Measurements from ENCODE around the gene VAV3. TPM values are rescaled to one million over a fixed set of nuclear protein-coding genes. Genes with fewer than 3 reads are reported as not detected.

VAV3 gene
- polyA plus RNA-seq, 1 experiment = not detected

DNA sequence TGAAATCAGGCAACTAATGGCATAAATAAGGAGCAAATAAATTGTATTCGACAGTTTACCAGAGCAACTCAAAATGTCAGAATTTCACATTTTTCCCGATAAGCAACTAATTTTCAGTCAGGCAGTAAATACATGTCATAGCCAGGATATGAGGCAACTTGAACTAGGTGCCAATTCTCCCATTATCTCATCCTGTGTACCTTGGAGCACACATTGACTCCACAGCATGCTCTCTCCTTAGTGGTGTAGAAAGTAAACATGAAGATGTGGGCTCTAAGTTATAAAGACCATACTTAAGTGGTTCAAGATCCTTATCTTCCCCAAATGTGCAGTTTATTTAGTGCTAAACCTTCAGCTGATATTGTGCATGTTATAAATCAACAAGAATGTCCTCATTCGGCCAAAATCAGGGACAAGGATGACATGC, 197.8 kb downstream of the VAV3 start:
- Histone ChIP-seq H3K4me3 (ENCODE audit: low read depth, low read length) (no peak overlapping the region), H3K27me3 (ENCODE audit: control insufficient read depth, insufficient read depth, low read length) (no peaks in the 10 kb centered on the region), H3K36me3 (ENCODE audit: control insufficient read depth, insufficient read depth, low read length) (no peaks in the 10 kb centered on the region)
- CTCF ChIA-PET = no interaction called here
- DNase-seq (ENCODE audit: low read depth) = no peak
- TF ChIP-seq, protein P1, sequence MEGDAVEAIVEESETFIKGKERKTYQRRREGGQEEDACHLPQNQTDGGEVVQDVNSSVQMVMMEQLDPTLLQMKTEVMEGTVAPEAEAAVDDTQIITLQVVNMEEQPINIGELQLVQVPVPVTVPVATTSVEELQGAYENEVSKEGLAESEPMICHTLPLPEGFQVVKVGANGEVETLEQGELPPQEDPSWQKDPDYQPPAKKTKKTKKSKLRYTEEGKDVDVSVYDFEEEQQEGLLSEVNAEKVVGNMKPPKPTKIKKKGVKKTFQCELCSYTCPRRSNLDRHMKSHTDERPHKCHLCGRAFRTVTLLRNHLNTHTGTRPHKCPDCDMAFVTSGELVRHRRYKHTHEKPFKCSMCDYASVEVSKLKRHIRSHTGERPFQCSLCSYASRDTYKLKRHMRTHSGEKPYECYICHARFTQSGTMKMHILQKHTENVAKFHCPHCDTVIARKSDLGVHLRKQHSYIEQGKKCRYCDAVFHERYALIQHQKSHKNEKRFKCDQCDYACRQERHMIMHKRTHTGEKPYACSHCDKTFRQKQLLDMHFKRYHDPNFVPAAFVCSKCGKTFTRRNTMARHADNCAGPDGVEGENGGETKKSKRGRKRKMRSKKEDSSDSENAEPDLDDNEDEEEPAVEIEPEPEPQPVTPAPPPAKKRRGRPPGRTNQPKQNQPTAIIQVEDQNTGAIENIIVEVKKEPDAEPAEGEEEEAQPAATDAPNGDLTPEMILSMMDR (IDR thresholded peaks at IDR 0.05; ENCODE audit: insufficient read depth, low read depth, low read length) = no peak
- POLR2A ChIA-PET = no interaction called here

DNA sequence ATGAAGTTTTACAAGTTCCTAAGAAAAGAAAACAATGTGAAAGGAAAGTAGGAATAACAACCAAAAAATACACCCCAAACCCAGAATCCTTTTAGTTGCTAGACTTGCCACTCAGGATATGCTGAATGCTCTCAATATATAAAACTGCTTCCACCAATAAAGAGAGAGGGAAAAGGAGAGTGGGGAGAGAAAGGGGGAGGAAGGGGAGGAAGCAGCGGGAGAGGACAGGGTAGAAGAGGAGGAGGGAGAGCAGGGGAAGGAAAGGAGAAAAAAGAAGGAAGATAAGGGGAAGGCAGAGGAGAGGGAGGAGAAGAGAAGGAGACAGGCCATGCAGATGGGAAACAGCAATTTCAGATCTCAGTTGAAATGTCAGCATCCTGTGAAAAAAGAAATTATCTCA, 198.4 kb downstream of the VAV3 start:
- POLR2A ChIA-PET = no interaction called here
- Histone ChIP-seq H3K4me3 (ENCODE audit: low read depth, low read length) (no peak overlapping the region), H3K36me3 (ENCODE audit: control insufficient read depth, insufficient read depth, low read length) (no peaks in the 10 kb centered on the region), H3K27me3 (ENCODE audit: control insufficient read depth, insufficient read depth, low read length) (no peaks in the 10 kb centered on the region)
- TF ChIP-seq, protein P1 (IDR thresholded peaks at IDR 0.05; ENCODE audit: insufficient read depth, low read depth, low read length) = no peak
- no peak for DNase-seq (ENCODE audit: low read depth)
- CTCF ChIA-PET = no interaction called here

DNA sequence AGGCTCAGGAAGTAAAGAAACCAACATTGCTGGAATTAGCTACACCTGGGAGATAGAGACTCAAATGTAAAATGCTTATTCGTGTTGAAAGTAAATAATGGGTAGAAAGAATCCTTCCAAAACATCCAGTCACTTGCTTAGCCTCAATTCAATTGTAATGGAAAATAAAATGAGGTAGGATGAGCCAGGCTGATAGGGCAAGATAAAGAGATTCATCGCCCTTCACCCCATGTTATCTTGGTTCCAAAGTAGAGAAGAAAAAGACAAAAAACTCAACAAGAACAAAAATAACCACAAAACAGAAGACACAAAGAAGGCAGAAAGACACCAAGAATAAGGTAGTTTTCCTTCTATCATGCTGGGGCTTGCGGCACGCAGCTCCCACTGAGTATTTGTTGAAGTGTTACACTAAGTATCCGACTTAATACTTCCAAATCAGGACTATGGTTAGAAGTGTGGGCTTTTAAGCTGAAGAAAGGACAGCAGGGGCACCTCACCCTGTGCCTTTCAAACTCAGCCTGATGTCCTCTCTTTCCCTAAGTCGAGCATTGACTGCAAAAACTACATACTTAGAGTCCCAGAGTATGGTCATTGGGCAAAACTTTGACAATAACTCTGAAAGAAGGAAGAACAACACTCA, 202.1 kb downstream of the VAV3 start:
- no peaks in the 10 kb centered on the region for H3K36me3 ChIP-seq (ENCODE audit: control insufficient read depth, insufficient read depth, low read length)
- ChIA-PET POLR2A (no interaction called here), CTCF (no interaction called here)
- H3K27me3 ChIP-seq (ENCODE audit: control insufficient read depth, insufficient read depth, low read length) = no peaks in the 10 kb centered on the region
- H3K4me3 ChIP-seq (ENCODE audit: low read depth, low read length) = no peak overlapping the region
- TF ChIP-seq, protein P1 (IDR thresholded peaks at IDR 0.05; ENCODE audit: insufficient read depth, low read depth, low read length) = no peak
- no peak for DNase-seq (ENCODE audit: low read depth)

DNA sequence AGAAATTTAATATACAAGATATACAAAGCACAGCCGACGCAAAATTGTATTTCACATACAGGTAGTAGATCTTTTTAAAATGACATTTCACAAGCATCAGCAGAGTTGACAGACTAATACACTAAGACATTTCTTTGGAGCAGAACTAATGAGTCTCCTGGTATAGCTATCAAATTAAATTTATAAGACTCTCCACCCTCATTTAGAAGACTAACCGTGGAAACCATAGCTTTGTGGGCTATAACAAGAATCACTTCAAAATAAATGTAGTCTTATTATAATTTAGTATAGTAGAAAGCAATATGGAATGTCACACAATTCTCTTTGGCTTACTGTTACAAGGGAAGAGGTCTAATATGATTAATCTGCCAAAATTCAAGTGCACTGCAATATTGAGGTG, 204.9 kb downstream of the VAV3 start:
- no peaks in the 10 kb centered on the region for H3K36me3 ChIP-seq (ENCODE audit: control insufficient read depth, insufficient read depth, low read length)
- H3K27me3 ChIP-seq (ENCODE audit: control insufficient read depth, insufficient read depth, low read length) = no peaks in the 10 kb centered on the region
- CTCF ChIA-PET = no interaction called here
- TF ChIP-seq, protein P1 (IDR thresholded peaks at IDR 0.05; ENCODE audit: insufficient read depth, low read depth, low read length) = no peak
- no peak for DNase-seq (ENCODE audit: low read depth)
- POLR2A ChIA-PET = no interaction called here
- H3K4me3 ChIP-seq (ENCODE audit: low read depth, low read length) = no peak overlapping the region

DNA sequence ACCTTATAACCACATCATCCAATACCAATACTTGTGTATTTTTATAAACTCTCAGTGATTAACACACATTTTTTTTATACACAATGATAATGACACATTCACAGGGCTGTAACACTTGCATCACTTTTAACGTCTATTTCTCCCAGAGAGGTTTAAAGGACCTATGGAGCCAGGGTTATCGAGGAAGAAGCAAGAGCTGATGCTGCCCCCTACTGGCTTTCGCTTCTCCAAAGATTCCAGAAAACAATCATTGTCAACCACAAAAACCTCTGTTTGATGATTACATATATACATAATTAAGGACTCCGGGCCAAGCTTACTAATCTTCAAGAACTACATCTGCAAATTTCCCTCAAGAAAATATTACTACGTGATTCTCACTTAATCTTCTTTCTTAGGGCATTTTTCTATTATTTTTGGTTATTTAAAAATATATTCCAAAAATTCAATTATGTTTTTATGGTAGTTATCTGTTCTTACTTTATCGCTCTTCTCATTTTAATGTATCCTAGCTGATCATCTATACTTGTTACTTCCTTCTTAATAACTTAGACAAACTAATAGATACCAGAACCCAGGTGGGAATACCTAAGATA, 214.5 kb downstream of the VAV3 start:
- Histone ChIP-seq H3K27me3 (ENCODE audit: control insufficient read depth, insufficient read depth, low read length) (no peaks in the 10 kb centered on the region), H3K4me3 (ENCODE audit: low read depth, low read length) (no peak overlapping the region), H3K36me3 (ENCODE audit: control insufficient read depth, insufficient read depth, low read length) (no peaks in the 10 kb centered on the region)
- TF ChIP-seq, protein P1 (IDR thresholded peaks at IDR 0.05; ENCODE audit: insufficient read depth, low read depth, low read length) = peak; percentile 73
- peak; percentile 3 for DNase-seq (ENCODE audit: low read depth)
- ChIA-PET POLR2A (no interaction called here), CTCF (interaction anchor here (0.6 to 1.6 kb wide), 6 partner anchors 8 to 319 kb away, joined by 3 to 4 read pairs (median 3); no protein-coding TSS in a partner anchor)

Data from BJ (cell line).